Vagina (tissue), 2 donors: ENCODE data around the gene SLC26A4.

ENCODE experiments used
- POLR2A ChIP-seq, 2 donors: fragments of 450-650 bp; IDR thresholded peaks; one replicate each; pipeline ENCODE4 v1.6.1; 2017; ENCODE audit warnings: antibody characterized with exemption in 2 of 2, mild to moderate bottlenecking in 2 of 2, moderate library complexity in 2 of 2
- TF ChIP-seq, protein P1 (sequence below), 3 experiments: fragments of 450-650 bp in 2 of 3; fragments of 200-600 bp in 1 of 3; sonication (generic) in 1 of 3; IDR thresholded peaks; one replicate each; pipeline ENCODE4 v1.5.1; 2017 to 2019; ENCODE audit warnings: antibody characterized with exemption in 3 of 3, mild to moderate bottlenecking in 2 of 3, moderate library complexity in 2 of 3

DNA sequence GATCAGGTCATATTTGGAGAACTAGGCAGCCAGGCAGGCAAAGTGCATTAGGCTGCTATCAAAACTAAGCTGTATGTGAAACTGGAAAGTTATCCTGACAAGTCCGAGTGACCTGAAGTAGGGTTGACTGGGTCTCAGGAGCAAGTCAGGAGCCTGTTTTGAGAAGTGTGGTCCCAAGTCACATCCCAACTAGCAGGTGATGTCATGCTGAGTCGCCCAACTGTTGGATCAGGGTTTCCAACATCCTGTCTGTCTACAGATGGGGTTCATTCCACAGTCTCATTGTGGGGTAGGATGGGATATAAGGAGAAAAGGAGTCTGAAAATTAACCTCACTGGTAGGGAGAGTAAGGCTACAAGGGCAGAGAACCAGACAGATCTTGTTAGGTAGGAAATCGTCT, 27.0 kb downstream of the SLC26A4 start:
- no peak for TF ChIP-seq POLR2A (IDR thresholded peaks at IDR 0.05)
- TF ChIP-seq, protein P1, sequence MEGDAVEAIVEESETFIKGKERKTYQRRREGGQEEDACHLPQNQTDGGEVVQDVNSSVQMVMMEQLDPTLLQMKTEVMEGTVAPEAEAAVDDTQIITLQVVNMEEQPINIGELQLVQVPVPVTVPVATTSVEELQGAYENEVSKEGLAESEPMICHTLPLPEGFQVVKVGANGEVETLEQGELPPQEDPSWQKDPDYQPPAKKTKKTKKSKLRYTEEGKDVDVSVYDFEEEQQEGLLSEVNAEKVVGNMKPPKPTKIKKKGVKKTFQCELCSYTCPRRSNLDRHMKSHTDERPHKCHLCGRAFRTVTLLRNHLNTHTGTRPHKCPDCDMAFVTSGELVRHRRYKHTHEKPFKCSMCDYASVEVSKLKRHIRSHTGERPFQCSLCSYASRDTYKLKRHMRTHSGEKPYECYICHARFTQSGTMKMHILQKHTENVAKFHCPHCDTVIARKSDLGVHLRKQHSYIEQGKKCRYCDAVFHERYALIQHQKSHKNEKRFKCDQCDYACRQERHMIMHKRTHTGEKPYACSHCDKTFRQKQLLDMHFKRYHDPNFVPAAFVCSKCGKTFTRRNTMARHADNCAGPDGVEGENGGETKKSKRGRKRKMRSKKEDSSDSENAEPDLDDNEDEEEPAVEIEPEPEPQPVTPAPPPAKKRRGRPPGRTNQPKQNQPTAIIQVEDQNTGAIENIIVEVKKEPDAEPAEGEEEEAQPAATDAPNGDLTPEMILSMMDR (IDR thresholded peaks at IDR 0.05), result no peak
